Epithelial cell of proximal tubule (primary cell): ENCODE results near the gene DMRTC2. TPM values are rescaled to one million over a fixed set of nuclear protein-coding genes. Genes with fewer than 3 reads are reported as not detected.

Source experiments
- DNase-seq: peaks from one replicate; pipeline ENCODE4 v3.0.0-alpha.2; 2011; ENCODE audit warnings: low read depth
- H3K4me3 ChIP-seq: 2 replicates; pipeline ENCODE4 v1.5.1; 2011; ENCODE audit warnings: low read depth, mild to moderate bottlenecking, low read length
- total RNA-seq: library from RNA; depleted of rRNA; stranded (reverse); fragments of >200 nt; gene quantifications from 2 replicates; pipeline ENCODE4 v1.2.3, GENCODE V29; 2015
- TF ChIP-seq, protein P1 (sequence below): conservative IDR thresholded peaks from 2 replicates; pipeline ENCODE4 v1.5.1; 2012; ENCODE audit warnings: low read depth, mild to moderate bottlenecking, low read length

Gene DMRTC2
- total RNA-seq, 1 donor from 2014 or later: not detected

DNA sequence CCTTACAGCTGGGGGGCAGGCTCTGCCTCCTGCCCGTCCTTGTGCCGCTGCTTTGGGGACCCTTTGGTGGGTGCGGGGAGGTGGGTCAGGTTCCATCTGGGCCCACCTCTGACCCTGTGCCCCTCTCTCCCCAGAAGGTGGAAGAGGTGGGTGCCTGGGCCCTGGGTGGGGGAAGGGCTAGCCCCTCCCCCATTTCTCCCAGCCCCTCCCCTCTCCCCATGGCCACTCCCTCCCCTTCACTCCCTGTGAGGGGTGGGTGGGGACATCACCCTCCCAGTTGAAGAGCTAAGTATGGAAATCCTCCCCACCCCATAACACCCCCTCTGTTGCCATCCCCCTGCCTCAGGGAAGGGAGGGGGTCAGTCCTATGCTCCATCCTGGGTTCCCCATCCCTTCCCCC lies 52.3 kb downstream of the DMRTC2 start:
- DNase-seq: no peak
- H3K4me3 ChIP-seq: no peak overlapping the region
- TF ChIP-seq, protein P1, sequence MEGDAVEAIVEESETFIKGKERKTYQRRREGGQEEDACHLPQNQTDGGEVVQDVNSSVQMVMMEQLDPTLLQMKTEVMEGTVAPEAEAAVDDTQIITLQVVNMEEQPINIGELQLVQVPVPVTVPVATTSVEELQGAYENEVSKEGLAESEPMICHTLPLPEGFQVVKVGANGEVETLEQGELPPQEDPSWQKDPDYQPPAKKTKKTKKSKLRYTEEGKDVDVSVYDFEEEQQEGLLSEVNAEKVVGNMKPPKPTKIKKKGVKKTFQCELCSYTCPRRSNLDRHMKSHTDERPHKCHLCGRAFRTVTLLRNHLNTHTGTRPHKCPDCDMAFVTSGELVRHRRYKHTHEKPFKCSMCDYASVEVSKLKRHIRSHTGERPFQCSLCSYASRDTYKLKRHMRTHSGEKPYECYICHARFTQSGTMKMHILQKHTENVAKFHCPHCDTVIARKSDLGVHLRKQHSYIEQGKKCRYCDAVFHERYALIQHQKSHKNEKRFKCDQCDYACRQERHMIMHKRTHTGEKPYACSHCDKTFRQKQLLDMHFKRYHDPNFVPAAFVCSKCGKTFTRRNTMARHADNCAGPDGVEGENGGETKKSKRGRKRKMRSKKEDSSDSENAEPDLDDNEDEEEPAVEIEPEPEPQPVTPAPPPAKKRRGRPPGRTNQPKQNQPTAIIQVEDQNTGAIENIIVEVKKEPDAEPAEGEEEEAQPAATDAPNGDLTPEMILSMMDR: no peak

DNA sequence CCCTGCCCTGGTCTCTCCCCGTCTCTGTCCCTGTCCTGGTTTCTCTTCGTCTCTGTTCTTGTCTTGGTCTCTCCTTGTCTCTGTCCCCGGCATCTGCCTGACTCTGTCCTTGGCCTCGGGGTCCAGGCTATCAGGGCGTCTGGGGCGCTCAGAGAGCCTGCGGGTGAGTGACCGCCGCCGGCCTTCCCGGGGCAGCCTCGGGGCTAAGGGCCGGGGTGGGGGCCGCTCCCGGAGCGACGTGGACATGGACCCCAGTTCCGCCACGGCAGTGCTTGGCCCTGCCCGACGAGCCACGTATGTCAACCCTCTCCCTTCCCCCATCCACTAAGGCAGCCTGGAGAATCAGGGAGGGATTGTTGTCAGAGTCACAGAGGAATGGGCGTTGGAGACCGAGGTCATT lies 53.0 kb downstream of the DMRTC2 start:
- H3K4me3 ChIP-seq: no peak overlapping the region
- DNase-seq: no peak

DNA sequence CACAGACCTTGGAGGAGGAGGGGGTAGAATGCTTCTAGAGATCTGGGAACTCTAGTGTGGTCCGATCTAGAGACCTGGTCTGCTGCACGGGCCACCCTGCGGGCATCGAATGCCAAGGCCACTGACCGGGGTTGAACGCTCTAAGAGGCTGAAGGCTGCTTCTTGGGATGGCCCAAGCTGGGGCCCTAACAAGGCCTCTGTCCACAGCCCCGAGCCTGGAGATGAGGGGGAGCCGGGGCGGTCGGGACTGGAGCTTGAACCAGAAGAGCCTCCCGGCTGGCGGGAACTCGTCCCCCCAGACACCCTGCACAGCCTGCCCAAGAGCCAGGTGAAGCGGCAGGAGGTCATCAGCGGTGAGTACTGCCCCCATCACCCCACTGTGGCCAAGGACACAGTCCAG lies 53.4 kb downstream of the DMRTC2 start:
- TF ChIP-seq, protein P1: no peak
- no peak for DNase-seq
- H3K4me3 ChIP-seq: no peak overlapping the region

More for the DNA sequence above, 53.0 kb downstream of the DMRTC2 start:
- TF ChIP-seq, protein P1: no peak

Other genes starting within 250 kb of the DMRTC2 start
- not detected in 2 replicates for gene CEACAM4, start 218.0 kb upstream of the DMRTC2 start, total RNA-seq
- gene CEACAM7, start 156.8 kb upstream of the DMRTC2 start, total RNA-seq: not detected in 2 replicates
- gene CEACAM5, start 136.4 kb upstream of the DMRTC2 start, total RNA-seq: not detected in 2 replicates
- gene CEACAM6, start 89.5 kb upstream of the DMRTC2 start, total RNA-seq: under 0.01 and 1.1 TPM in 2 replicates
- gene CEACAM3, start 48.5 kb upstream of the DMRTC2 start, total RNA-seq: not detected in 2 replicates
- gene LYPD4, start 359 bp upstream of the DMRTC2 start, total RNA-seq: not detected in 2 replicates
- gene RPS19, start 15.2 kb downstream of the DMRTC2 start, total RNA-seq: 1,573 and 1,845 TPM in 2 replicates
- gene CD79A, start 32.2 kb downstream of the DMRTC2 start, total RNA-seq: not detected in 2 replicates
- gene ARHGEF1, start 38.1 kb downstream of the DMRTC2 start, total RNA-seq: 65.9 and 79.5 TPM in 2 replicates
- not detected in 2 replicates for gene ERFL, start 83.4 kb downstream of the DMRTC2 start, total RNA-seq
- gene RABAC1, start 114.3 kb downstream of the DMRTC2 start, total RNA-seq: 108 and 161 TPM in 2 replicates
- 0.36 TPM in 1 of 2 replicates, not detected in the other for gene ATP1A3, start 149.2 kb downstream of the DMRTC2 start, total RNA-seq
- gene GRIK5, start 225.2 kb downstream of the DMRTC2 start, total RNA-seq: 2.5 and 14.3 TPM in 2 replicates
- gene ZNF574, start 231.1 kb downstream of the DMRTC2 start, total RNA-seq: 19.6 and 22.1 TPM in 2 replicates